Middle frontal gyrus (tissue), 1 donor: ENCODE measurements around the gene SLC24A4.

Experiments
- DNase-seq: peaks from one replicate; pipeline ENCODE4 v3.0.0-alpha.2; 2015; ENCODE audit warnings: low spot score; ENCODE audit errors: extremely low spot score

The SLC24A4 gene

GRCh38 chr14:92539419-92539818 lies 216.5 kb downstream of the SLC24A4 start:
- no peak for DNase-seq

GRCh38 chr14:92539875-92540274 lies 216.9 kb downstream of the SLC24A4 start:
- DNase-seq = no peak

- DNase-seq = no peak
These were observed 217.6 kb downstream of the SLC24A4 start for GRCh38 chr14:92540472-92541048.

DNA sequence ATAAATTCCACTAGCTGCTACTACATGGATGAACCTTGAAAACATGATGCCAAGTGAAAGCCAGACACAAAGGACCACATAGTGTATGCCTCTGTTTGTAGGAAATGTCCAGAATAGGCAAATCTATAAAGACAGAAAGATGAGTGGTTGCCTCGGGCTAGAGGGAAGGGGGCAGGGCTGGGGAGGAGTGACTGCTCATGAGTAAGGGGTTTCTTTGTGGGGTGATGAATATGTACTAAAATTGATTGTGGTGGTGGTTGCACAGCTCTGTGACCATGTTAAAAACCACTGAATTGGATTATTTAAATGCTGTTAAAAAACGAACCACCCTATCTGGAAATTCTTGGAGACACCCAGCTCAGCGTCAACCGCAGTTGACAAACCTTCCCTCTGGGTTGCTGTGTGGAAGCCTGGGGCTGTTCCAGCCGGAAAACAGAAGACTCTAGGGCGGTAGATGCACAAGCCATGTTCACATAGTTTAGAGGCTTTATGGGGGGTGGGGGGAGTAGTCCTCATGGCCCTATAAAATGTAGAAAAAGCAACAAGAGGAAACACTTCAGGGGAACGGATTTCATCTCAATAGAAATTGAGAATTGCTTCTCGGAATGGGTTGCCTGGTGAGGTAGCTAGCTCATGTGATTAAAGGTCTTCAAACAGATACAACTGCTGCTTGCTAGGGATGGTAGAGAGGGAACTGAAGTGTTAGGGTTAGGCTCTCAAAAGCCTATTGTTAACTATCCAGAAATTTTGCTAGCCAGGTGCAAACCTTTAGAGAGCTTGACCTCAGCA lies 220.0 kb downstream of the SLC24A4 start:
- DNase-seq = no peak

DNA sequence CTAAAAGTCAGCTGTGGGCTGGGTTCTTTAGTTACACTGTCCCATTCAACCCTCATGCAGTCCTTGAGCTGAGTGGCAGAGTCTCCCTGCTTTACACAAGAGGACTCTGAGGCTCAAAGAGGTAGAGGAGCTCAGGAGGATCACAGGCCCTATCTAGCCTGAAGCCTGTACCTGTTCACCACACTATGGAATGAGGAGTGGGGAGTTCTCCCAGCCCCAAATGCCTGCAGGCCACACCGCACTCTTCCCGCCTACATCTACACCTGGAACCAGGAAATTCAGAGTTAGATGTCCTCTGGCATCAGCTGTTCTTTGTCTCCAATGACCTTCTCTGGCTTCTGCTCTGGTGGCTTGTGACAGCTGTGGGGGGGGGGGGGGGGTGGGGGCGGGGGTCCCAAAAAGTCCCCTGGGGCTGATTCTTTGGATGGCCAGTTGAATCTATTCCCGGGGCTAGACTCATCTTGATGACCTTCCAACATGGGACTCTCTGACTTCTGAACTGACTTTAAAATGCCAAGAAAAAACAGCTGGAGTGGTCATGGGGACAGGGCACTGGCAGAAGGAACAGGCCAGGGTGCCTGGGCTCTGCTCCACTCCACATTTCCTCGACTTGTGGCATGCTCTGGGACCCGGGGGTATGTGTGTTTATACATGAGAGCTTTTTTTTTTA lies 221.2 kb downstream of the SLC24A4 start:
- DNase-seq = no peak

GRCh38 chr14:92546347-92547053 lies 223.5 kb downstream of the SLC24A4 start:
- DNase-seq = no peak

DNA sequence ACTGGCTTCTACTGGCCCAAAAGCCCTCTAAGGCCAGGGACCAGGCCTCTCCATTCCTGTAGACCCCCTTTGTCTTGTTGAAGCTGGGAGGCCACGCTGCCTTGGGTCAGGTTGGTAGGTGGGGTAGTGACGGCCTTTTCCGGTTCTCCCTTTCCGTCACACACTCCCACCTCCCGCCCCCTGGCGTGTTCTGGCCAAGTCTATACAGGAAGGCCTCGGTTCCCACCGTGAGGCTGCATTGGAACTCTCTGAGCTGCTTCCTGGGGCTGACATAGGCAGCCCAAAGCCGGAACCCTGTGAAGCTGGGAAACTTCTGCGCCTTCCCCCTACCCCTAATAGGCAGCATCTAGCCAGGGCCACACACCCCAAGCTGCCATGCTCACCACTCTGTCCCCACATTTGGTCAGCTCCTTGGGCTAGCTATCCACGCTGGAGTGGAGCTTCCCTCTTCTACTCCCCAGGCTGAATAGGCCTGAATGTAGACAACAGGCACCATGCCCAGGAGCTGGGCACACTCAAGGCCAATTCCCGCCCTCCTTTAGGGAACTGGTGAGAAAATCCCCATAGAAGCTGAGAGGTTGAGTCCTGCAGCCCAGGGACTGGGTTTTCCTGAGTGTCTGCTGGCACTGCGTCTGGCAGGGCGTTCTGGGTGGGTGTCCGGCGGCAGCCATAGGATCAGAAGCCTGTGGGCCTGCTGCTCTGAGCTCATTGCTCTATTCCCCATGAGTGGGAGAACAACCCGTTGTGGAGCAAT lies 226.3 kb downstream of the SLC24A4 start:
- DNase-seq = no peak

GRCh38 chr14:92549859-92550230 lies 226.9 kb downstream of the SLC24A4 start:
- no peak for DNase-seq
